Keratinocyte (primary cell): Measurements from ENCODE around the gene SFXN2. TPM values are rescaled to one million over a fixed set of nuclear protein-coding genes. Genes with fewer than 3 reads are reported as not detected.

Experiments
- DNase-seq: peaks from one replicate; pipeline ENCODE4 v3.0.0-alpha.2; 2011; ENCODE audit warnings: low read depth, missing footprints, low spot score
- FAIRE-seq: peaks from 2 replicates; lab custom pipeline; 2011; peaks lifted over from hg19 to GRCh38; lab: Jason Lieb, UNC
- H2AFZ ChIP-seq: 2 replicates; pipeline ENCODE4 v1.6.0; 2012; ENCODE audit warnings: low read length, control low read depth, inconsistent platforms; ENCODE audit not compliant: control insufficient read depth
- H3K27ac ChIP-seq: 2 replicates; pipeline ENCODE4 v1.5.1; 2011; ENCODE audit warnings: low read length; ENCODE audit not compliant: control insufficient read depth, insufficient read depth
- H3K27me3 ChIP-seq: 3 replicates; pipeline ENCODE4 v1.6.0; 2011; ENCODE audit warnings: low read length; ENCODE audit not compliant: control insufficient read depth, insufficient read depth; ENCODE audit errors: extremely low read depth
- H3K36me3 ChIP-seq, 2 experiments: 2 replicates in 1 of 2; 3 replicates in 1 of 2; pipeline ENCODE4 v1.5.1; 2011; ENCODE audit warnings: low read length in 2 of 2, mild to moderate bottlenecking in 1 of 2; ENCODE audit not compliant: control insufficient read depth in 2 of 2, insufficient read depth in 2 of 2; ENCODE audit errors: extremely low read depth in 1 of 2
- H3K4me1 ChIP-seq: 3 replicates; pipeline ENCODE4 v1.5.1; 2011; ENCODE audit warnings: low read length; ENCODE audit not compliant: control insufficient read depth, insufficient read depth; ENCODE audit errors: extremely low read depth
- H3K4me2 ChIP-seq: 3 replicates; pipeline ENCODE4 v1.6.0; 2011; ENCODE audit warnings: low read depth, low read length; ENCODE audit not compliant: control insufficient read depth, insufficient read depth; ENCODE audit errors: extremely low read depth
- H3K4me3 ChIP-seq, 3 experiments: fragments of 200-600 bp in 1 of 3; sonication (generic) in 1 of 3; 2 replicates in 2 of 3; 3 replicates in 1 of 3; pipeline ENCODE4 v1.5.1; 2011 to 2016; ENCODE audit warnings: low read length in 3 of 3, mild to moderate bottlenecking in 3 of 3, control low read depth in 2 of 3, inconsistent platforms in 1 of 3, low read depth in 1 of 3, mixed read lengths in 1 of 3, mixed run types in 1 of 3, moderate library complexity in 1 of 3; ENCODE audit not compliant: control insufficient read depth in 2 of 3, insufficient read depth in 2 of 3; ENCODE audit errors: extremely low read depth in 1 of 3
- H3K79me2 ChIP-seq: 2 replicates; pipeline ENCODE4 v1.6.0; 2012; ENCODE audit warnings: low read length; ENCODE audit not compliant: control insufficient read depth, insufficient read depth
- H3K9ac ChIP-seq: 3 replicates; pipeline ENCODE4 v1.6.0; 2011; ENCODE audit warnings: low read length; ENCODE audit not compliant: control insufficient read depth, insufficient read depth; ENCODE audit errors: extremely low read depth
- H3K9me1 ChIP-seq: 3 replicates; pipeline ENCODE4 v1.6.0; 2011; ENCODE audit warnings: low read length; ENCODE audit not compliant: control insufficient read depth, insufficient read depth; ENCODE audit errors: extremely low read depth
- H3K9me3 ChIP-seq: 2 replicates; pipeline ENCODE4 v1.5.1; 2012; ENCODE audit warnings: low read depth, low read length; ENCODE audit not compliant: control insufficient read depth
- H4K20me1 ChIP-seq: 3 replicates; pipeline ENCODE4 v1.6.0; 2011; ENCODE audit warnings: low read length; ENCODE audit not compliant: control insufficient read depth, insufficient read depth; ENCODE audit errors: extremely low read depth
- CTCF ChIP-seq, 3 experiments: IDR thresholded peaks in 1 of 3; conservative IDR thresholded peaks in 1 of 3; optimal IDR thresholded peaks in 1 of 3; 2 replicates in 2 of 3; 3 replicates in 1 of 3; pipeline versions ENCODE3 to v1.5.1; 2011; ENCODE audit warnings: low read length in 3 of 3, mild to moderate bottlenecking in 3 of 3, moderate library complexity in 2 of 3, control low read depth in 1 of 3, inconsistent platforms in 1 of 3; ENCODE audit not compliant: insufficient read depth in 2 of 3; ENCODE audit errors: extremely low read depth in 1 of 3
- EZH2 ChIP-seq: IDR thresholded peaks from one replicate; pipeline ENCODE4 v1.6.1; 2012; ENCODE audit warnings: inconsistent platforms, mild to moderate bottlenecking, low read length, moderate library complexity
- dilution Hi-C: fragments of 300-500 bp; cut with MboI; formaldehyde crosslinking; loops from one replicate; pipeline ENCODE4 v1.7.0; 2020; ENCODE audit warnings: low sequenced_read_pairs; ENCODE audit not compliant: extremely low pct_ligation_motif_present
- polyA plus RNA-seq, 5 experiments: library from polyadenylated mRNA; depleted of rRNA in 3 of 5; stranded (reverse) in 3 of 5; stranded (forward) in 1 of 5; unstranded in 1 of 5; fragments of >200 nt; gene quantifications; 1 replicate in 1 of 5; 2 replicates in 3 of 5; 3 replicates in 1 of 5; pipeline versions ENCODE4 v1.2.1 to v1.2.3, GENCODE V29; 2011 to 2012; ENCODE audit warnings: missing spikeins in 2 of 5, low read depth in 1 of 5, low replicate concordance in 1 of 5

SFXN2 gene
- polyA plus RNA-seq, 1 donor (not counting 4 experiments of a cell fraction or from before 2014, with no cell fraction given) = 5.0 TPM

- H3K4me1 ChIP-seq = peaks cover 23% of the 10 kb centered on the region
- peak overlapping the region; percentile 89 for H3K9ac ChIP-seq
- peak overlapping the region; percentile 69 to 83 (median 82) for H3K4me3 ChIP-seq
- H3K27me3 ChIP-seq = no peaks in the 10 kb centered on the region
- FAIRE-seq (no peak), DNase-seq (no peak)
- H3K79me2 ChIP-seq = peaks cover 44% of the 10 kb centered on the region
- H4K20me1 ChIP-seq = no peaks in the 10 kb centered on the region
- dilution Hi-C loops = no loop called here
- H3K9me3 ChIP-seq = no peaks in the 10 kb centered on the region
- H3K36me3 ChIP-seq = no peaks in the 10 kb centered on the region
- no peaks in the 10 kb centered on the region for H3K9me1 ChIP-seq
- TF ChIP-seq EZH2 (no peak), CTCF (optimal IDR thresholded peaks at IDR 0.05 in 1 of 3, IDR thresholded peaks at IDR 0.05 in 1 of 3, conservative IDR thresholded peaks at IDR 0.05 in 1 of 3; ENCODE audit: extremely low read depth in 1 of 3, insufficient read depth in 2 of 3, low read length in 3 of 3) (no peak)
- H3K27ac ChIP-seq = no peak overlapping the region
- peak overlapping the region; percentile 100 for H3K4me2 ChIP-seq
- H2AFZ ChIP-seq = no peak overlapping the region
Measured at GRCh38 chr10:102745157-102745556, 30.7 kb downstream of the SFXN2 start.

GRCh38 chr10:102752266-102752930, 38.0 kb downstream of the SFXN2 start:
- H3K79me2 ChIP-seq = peaks cover 40% of the 10 kb centered on the region
- H3K9ac ChIP-seq = no peak overlapping the region
- no peaks in the 10 kb centered on the region for H3K9me3 ChIP-seq
- H2AFZ ChIP-seq = no peak overlapping the region
- no peaks in the 10 kb centered on the region for H3K27me3 ChIP-seq
- FAIRE-seq = no peak
- DNase-seq = no peak
- no peaks in the 10 kb centered on the region for H3K4me1 ChIP-seq
- H3K36me3 ChIP-seq = peaks cover 1 to 4% of the 10 kb centered on the region in 2 experiments
- no peak overlapping the region for H3K4me3 ChIP-seq
- no peak overlapping the region for H3K27ac ChIP-seq
- no peak overlapping the region for H3K4me2 ChIP-seq
- TF ChIP-seq CTCF (optimal IDR thresholded peaks at IDR 0.05 in 1 of 3, IDR thresholded peaks at IDR 0.05 in 1 of 3, conservative IDR thresholded peaks at IDR 0.05 in 1 of 3; ENCODE audit: extremely low read depth in 1 of 3, insufficient read depth in 2 of 3, low read length in 3 of 3) = no peak
- no peak for TF ChIP-seq EZH2
- dilution Hi-C loops = no loop called here
- peaks cover 2% of the 10 kb centered on the region for H3K9me1 ChIP-seq
- H4K20me1 ChIP-seq = no peaks in the 10 kb centered on the region
